HG03060 (cell line): ENCODE results near the gene KCNJ11.

Experiments used
- ATAC-seq: cut with Tn5 transposase; IDR thresholded peaks from one replicate; pipeline ENCODE4 v1.9.1; 2021; ENCODE audit warnings: low read depth, moderate number of reproducible peaks; ENCODE audit not compliant: unreplicated experiment

Gene KCNJ11

GRCh38 chr11:17369684-17370243 is 18.7 kb downstream of the KCNJ11 start:
- no peak for ATAC-seq

DNA sequence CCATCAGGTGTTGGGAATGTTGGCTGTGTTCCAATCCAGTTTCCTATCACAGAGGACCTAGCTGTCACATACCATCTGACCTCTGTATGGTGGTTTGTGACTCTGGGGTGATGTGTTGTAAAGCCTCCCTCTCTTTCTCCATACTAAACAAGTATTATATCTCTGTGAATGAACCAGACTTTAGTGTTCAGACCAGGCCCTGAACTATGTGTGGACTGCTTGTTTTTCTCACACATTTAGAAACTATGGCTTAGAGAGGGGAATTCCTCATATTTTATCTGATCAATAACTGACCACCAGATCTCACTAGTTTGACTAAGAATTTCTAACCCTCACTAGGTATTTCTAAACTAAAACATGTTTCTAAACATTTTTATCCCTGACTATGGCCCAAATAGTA is 19.4 kb downstream of the KCNJ11 start:
- ATAC-seq, result no peak

GRCh38 chr11:17368551-17368950 is 19.9 kb downstream of the KCNJ11 start:
- no peak for ATAC-seq

- no peak for ATAC-seq
Measured at GRCh38 chr11:17366495-17366894, 22.0 kb downstream of the KCNJ11 start.

DNA sequence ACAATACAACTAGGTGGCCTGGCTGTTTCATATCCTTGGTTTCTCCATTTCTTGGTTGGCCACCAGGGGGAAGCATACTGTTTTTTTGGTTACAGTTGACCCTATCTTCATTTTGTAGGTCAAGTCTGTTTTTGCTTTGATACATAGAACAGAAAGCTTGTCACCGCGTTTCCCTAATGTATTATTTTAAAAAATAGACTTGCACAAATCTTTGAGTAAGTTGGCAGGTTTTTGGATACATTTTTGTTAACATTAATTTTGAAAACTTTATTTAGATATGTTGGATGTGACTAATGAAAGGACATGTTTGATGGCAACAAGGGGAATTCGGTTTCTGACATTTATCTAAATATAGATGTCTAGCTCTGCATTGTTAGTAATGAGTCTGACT is 33.9 kb downstream of the KCNJ11 start:
- no peak for ATAC-seq

DNA sequence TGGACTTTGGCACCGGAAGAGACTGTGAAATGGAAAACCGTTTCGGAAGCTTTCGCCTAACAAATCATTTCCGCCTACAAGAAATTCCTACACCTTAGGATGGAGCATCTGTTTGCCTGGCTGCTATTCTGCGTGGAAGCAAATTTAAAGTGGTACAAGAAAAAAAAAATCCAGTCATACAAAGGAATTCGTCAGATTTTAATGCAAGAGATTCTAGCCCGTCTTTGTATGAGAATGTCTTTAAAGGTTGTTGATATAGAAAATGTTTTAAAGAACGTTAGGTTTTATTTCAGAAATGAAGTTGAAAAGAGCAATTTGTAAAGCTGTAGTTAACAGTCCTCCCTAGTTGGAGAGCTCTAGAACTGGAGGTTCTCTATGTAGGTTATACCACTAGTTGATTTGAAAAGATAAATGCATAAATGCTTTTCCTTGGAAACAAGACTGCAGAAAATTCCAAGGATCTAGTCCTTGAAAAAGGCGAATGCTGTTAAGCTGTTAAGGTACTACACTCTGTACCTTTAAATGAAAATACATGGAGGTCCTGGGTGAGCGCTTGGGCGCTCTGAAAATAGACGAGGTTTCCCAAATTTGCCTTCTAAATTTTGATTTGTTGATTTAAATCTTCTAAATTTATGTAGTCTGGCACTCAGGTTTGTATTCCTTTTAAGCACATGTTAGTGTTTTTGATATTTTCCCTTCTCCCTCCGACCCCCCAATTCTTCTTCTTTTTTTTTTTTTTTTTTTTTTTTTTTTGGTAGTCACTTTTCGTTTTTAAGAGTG is 34.4 kb downstream of the KCNJ11 start:
- no peak for ATAC-seq

DNA sequence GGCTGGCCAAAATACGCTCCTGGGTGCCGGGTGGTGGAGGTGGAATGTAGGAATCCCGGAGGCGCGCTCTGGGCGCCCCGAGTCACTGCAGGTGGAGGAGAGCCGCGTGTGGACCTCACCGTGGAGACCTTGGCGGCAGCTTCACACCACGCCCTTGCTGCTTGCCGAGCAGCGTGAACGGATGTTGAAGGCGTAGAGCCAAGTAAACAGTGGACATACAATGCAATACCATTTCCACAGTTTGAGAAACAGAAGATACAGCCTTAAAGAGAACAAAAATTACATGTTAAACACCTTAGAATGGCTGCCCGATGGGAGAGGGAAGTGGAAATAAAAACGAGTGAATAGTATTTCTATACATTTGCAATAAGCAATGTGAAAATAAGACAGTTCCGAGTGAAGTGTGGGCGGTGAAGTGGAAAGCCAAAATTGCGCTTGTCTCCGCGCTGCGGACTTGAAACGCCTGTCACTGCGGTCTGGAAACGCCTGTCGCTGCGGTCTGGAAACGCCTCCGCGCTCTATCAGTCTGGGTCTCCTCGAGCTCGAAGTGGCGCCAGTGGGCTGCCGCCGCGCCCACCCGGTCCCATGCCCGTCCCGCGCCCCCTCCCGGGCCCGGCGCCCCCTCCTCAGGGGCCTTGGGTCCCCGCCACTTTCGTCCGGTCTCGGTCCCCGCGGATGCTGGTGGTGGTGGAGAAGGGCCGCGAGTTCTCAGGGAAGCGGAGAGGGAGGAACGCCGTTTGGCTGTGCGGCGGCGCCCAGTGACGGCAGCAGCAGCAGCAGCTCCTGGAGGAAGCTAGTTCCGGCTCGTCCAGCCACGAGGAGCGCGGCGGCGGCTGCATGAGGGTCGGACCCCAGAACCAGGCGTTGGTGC is 35.3 kb downstream of the KCNJ11 start:
- ATAC-seq, result no peak

DNA sequence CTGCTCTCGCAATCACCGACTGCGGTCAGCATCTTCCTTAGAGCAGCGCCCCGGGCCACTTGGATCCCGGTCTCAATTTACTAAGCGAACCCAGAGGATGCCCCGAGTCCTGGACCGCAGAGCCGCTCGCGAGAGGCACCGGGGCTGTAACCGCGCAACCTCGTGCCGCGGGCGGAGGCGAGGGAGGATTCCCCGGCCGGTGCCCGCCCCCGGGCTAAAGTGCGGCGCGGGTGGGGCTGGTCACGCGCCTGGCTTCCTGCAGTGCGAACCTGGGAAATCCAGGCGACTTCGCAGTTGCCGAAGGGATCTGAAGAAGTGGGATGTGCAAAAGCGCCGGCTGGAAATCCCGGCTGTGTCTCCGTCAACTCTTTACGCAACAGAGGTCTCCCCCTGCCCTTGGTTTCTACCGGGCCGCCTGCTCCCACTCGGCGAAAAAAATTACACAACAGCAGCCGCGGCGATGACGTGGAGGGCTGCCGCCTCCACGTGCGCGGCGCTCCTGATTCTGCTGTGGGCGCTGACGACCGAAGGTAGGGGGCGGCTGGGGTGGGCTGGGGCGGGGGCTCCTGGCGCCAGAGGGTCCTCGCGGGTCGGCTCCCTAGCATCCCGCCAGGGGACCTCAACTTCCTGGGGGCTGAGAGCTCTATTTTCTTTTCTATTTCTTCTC is 36.8 kb downstream of the KCNJ11 start, which contains the start of gene NCR3LG1:
TSS of gene NCR3LG1 (plus strand) at position 291 of the 667 bp plus-strand sequence. CDS start at position 461, 170 bp downstream.
- ATAC-seq, result no peak

DNA sequence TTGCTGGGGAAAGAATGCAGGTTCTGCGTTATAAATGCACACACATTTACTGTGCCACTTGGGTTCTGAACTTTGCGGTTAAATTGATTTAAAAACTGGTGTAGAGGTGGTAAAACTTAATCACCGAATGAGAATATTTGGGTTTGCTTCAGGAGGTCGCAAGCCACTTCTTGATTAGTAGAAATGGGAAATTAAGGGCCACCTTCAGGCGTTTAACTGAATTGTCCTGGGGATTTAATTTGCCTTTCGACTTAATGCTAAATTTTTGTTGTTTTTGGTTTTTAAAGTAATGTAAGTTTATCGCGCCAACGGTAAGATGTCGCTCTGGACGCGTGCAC is 37.3 kb downstream of the KCNJ11 start:
- no peak for ATAC-seq

DNA sequence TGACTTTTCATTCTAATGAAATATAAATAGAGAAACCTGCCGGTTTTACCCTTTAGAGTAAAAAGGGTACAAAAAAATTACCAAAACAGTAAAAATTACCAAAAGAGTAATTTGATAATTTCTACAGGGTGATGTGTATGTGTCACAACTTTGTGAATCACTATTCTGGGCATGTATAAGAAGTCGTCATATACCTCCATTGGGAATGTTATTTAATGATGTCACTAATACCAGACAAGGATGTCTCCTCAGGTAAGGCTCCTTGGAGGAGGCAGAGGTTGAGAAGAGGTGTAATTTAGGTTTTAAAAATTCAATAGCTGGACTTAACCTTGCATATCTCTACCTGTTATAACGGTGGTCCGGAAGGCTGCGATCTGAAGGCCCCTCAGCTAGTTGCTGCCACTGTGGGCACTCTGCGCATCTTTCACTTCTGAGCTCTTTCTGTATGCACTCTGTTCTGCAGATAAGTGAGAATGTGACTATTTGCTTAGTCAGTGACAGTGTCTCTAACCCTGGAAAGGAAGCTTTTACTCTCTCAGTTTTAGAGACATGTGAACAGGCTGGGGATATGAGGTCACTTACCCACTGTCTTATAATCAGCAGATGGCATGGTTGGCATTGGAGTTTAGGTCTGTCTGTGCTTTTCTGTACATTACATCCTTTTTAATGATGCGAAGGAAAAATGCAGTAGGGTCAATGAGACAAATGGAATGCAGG is 37.8 kb downstream of the KCNJ11 start:
- ATAC-seq, result no peak

DNA sequence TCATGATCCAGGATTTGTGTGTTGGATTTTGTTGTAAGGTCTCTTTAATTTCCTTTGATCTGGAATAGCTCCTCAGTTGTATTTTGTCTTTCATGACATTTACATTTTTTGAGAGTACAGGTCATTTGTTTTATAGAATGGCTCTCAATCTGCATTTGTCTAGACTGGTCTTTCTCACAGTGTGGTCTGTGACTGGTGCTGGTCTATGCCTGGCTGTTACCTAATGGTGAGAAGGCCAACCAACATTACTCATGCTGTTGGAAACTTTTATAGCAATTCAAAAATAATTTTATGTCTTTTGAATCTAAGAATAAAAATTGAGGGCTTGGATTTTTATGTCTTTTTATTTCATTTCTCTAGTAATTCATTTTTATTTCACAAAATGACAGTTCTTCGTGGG is 40.8 kb downstream of the KCNJ11 start:
- ATAC-seq, result no peak

DNA sequence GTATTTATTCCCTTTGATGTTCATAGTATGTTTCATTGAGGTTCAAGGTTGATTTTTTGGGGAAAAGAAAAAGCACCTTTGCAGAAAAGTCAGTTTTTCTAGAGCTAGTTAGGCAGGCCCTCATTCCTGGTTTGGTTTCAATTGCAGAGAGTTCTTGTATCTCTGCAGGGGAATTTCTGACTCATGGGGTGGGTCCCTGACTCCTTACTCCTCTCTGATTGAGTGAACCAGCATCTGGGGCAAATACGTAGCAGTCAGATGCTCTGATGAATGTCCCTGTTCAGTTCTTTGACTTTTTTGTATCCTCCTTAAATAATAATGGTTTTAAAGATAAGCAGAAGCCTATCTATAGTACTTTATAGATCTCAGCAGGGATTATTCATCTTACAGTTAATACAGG is 44.6 kb downstream of the KCNJ11 start:
- ATAC-seq, result no peak

GRCh38 chr11:17343257-17343656 is 45.2 kb downstream of the KCNJ11 start:
- no peak for ATAC-seq
